HepG2 (cell line): ENCODE data around the gene SEMA3F. TPM values are rescaled to one million over a fixed set of nuclear protein-coding genes. Genes with fewer than 3 reads are reported as not detected.

Experiments used
- CENPX ChIP-seq: sonication (generic); formaldehyde crosslinking; IDR thresholded peaks from 2 replicates; pipeline ENCODE4 v1.9.0; 2021; ENCODE audit warnings: mild to moderate bottlenecking, missing genetic modification reagents, moderate library complexity
- HMGA1 ChIP-seq: sonication (generic); formaldehyde crosslinking; conservative IDR thresholded peaks from 2 replicates; pipeline ENCODE4 v1.4.0; 2020; ENCODE audit warnings: missing genetic modification reagents
- KMT2A ChIP-seq: sonication (generic); formaldehyde crosslinking; IDR thresholded peaks from 2 replicates; pipeline ENCODE4 v1.4.0; 2020; ENCODE audit warnings: missing genetic modification reagents
- MTF1 ChIP-seq: sonication (generic); formaldehyde crosslinking; IDR thresholded peaks from 2 replicates; pipeline ENCODE4 v1.5.0; 2020; ENCODE audit warnings: missing genetic modification reagents
- PAX8 ChIP-seq: sonication (generic); formaldehyde crosslinking; IDR thresholded peaks from 2 replicates; pipeline ENCODE4 v1.8.0; 2022; ENCODE audit warnings: mild to moderate bottlenecking, missing genetic modification reagents, borderline replicate concordance
- RFX5 ChIP-seq: IDR thresholded peaks from 2 replicates; pipeline ENCODE4 v1.6.1; 2011; ENCODE audit warnings: low read depth, low read length, improper control_type of control experiment
- SPEN ChIP-seq: sonication (generic); formaldehyde crosslinking; IDR thresholded peaks from 2 replicates; pipeline ENCODE4 v1.5.1; 2020; ENCODE audit warnings: low read depth, mild to moderate bottlenecking, missing genetic modification reagents
- TEAD3 ChIP-seq: optimal IDR thresholded peaks from 2 replicates; pipeline ENCODE3; 2016; ENCODE audit warnings: borderline replicate concordance
- ZFY ChIP-seq: sonication (generic); formaldehyde crosslinking; IDR thresholded peaks from 2 replicates; pipeline ENCODE4 v1.4.0; 2020; ENCODE audit warnings: missing genetic modification reagents
- ZMYM2 ChIP-seq: sonication (generic); formaldehyde crosslinking; IDR thresholded peaks from 2 replicates; pipeline ENCODE4 v1.8.0; 2022; ENCODE audit warnings: mild to moderate bottlenecking, missing genetic modification reagents
- ZMYM3 ChIP-seq: sonication (generic); formaldehyde crosslinking; IDR thresholded peaks from 2 replicates; pipeline ENCODE4 v1.5.1; 2020; ENCODE audit warnings: mild to moderate bottlenecking, missing genetic modification reagents
- ZNF382 ChIP-seq: sonication (generic); formaldehyde crosslinking; IDR thresholded peaks from 2 replicates; pipeline ENCODE4 v1.5.0; 2020; ENCODE audit warnings: missing genetic modification reagents, mild to moderate bottlenecking, borderline replicate concordance
- ZNF556 ChIP-seq: sonication (generic); formaldehyde crosslinking; IDR thresholded peaks from 2 replicates; pipeline ENCODE4 v1.4.0; 2020; ENCODE audit warnings: mild to moderate bottlenecking, missing genetic modification reagents, borderline replicate concordance
- ZNF777 ChIP-seq: sonication (generic); formaldehyde crosslinking; IDR thresholded peaks from 2 replicates; pipeline ENCODE4 v1.4.0; 2020; ENCODE audit warnings: missing genetic modification reagents
- polyA plus RNA-seq, 8 experiments: library from polyadenylated mRNA; depleted of rRNA in 3 of 8; stranded (reverse) in 7 of 8; unstranded in 1 of 8; fragments of >200 nt; fragmentation: Illumina TruSeq in 4 of 8; extraction: Trizol in 4 of 8; gene quantifications; 2 replicates each; pipeline versions ENCODE4 v1.2.1 to v1.2.3, GENCODE V29; 2011 to 2016; ENCODE audit warnings: low read depth in 4 of 8, missing spikeins in 1 of 8, mixed read lengths in 1 of 8; ENCODE audit not compliant: insufficient read depth in 1 of 8
- total RNA-seq, 5 experiments: library from RNA; depleted of rRNA; stranded (reverse); fragments of >200 nt; fragmentation: Illumina TruSeq; extraction: Trizol; gene quantifications; 2 replicates each; pipeline ENCODE4 v1.2.3, GENCODE V29; 2016; ENCODE audit warnings: low read depth in 1 of 5
- TF ChIP-seq, protein P1 (sequence below): sonication (generic); formaldehyde crosslinking; conservative IDR thresholded peaks from 2 replicates; pipeline ENCODE4 v1.8.0; 2022; ENCODE audit warnings: missing genetic modification reagents
- TF ChIP-seq, protein P2 (sequence below), 2 experiments: sonication (generic) in 1 of 2; formaldehyde crosslinking in 1 of 2; IDR thresholded peaks; 2 replicates each; pipeline versions ENCODE4 v1.5.1 to v1.6.1; 2011 to 2020; ENCODE audit warnings: borderline replicate concordance in 1 of 2, low read depth in 1 of 2, low read length in 1 of 2, mild to moderate bottlenecking in 1 of 2, missing genetic modification reagents in 1 of 2, moderate library complexity in 1 of 2
- TF ChIP-seq, protein P3 (sequence below): sonication (generic); formaldehyde crosslinking; IDR thresholded peaks from 2 replicates; pipeline ENCODE4 v1.4.0; 2020; ENCODE audit warnings: missing genetic modification reagents, borderline replicate concordance
- TF ChIP-seq, protein P4 (sequence below): sonication (generic); formaldehyde crosslinking; IDR thresholded peaks from 2 replicates; pipeline ENCODE4 v1.8.1; 2023; ENCODE audit warnings: mild to moderate bottlenecking, missing genetic modification reagents

The SEMA3F gene
- total and polyA plus RNA-seq, 2 of the 13 experiments (the other 11 are each of a cell fraction or from before 2014, with no cell fraction given) = 7.6 to 17.2 TPM

DNA sequence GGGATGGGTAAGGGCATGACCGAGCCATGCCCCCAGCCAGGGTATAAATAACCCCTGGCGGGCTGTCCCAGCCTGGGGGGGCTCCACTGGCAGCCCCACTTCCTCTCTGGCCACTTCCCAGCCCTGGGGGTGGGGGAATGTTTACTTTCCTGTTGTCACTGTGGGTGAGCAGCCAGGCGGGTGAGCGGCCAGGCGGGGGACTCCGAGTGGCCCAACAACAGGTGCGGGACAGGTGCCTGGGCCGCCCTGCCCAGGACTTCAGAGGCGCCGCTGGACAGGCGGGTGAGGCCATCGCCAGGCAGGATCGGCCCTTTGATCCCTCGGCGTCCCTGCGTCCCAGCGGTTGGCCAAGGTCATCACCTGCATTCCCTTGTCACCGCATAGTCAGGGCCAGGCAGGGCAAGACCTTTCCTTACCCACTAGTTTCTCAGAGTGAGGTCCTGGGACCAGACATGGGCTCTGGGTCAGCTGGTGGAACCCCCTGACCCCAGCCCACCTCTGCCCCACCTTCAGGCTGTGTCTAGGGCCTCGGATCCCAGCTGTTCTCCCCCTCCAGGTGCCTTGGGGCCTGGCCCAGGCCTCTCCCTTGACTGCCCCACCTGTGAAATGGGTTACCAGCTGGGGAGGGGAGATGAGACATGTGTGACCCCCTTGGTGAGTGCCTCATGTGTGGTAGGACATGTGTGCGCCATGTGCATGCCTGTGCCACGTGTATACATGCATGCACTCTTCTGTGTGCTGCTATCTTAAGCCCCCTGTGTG lies 16.6 kb downstream of the SEMA3F start (continued):
- TF ChIP-seq, protein P1, sequence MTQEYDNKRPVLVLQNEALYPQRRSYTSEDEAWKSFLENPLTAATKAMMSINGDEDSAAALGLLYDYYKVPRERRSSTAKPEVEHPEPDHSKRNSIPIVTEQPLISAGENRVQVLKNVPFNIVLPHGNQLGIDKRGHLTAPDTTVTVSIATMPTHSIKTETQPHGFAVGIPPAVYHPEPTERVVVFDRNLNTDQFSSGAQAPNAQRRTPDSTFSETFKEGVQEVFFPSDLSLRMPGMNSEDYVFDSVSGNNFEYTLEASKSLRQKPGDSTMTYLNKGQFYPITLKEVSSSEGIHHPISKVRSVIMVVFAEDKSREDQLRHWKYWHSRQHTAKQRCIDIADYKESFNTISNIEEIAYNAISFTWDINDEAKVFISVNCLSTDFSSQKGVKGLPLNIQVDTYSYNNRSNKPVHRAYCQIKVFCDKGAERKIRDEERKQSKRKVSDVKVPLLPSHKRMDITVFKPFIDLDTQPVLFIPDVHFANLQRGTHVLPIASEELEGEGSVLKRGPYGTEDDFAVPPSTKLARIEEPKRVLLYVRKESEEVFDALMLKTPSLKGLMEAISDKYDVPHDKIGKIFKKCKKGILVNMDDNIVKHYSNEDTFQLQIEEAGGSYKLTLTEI = no peak
- TF ChIP-seq PAX8 (0 out of 2 replicates have a peak, but pooled peaks have one; percentile 20), ZMYM2 (peak; percentile 93), TEAD3 (CRISPR knock-in tag) (peak; percentile 99), HMGA1 (CRISPR knock-in tag) (no peak), CENPX (CRISPR knock-in tag) (no peak), KMT2A (CRISPR knock-in tag) (peak; percentile 76), MTF1 (CRISPR knock-in tag) (no peak), SPEN (CRISPR knock-in tag) (peak; percentile 96), ZFY (CRISPR knock-in tag) (peak; percentile 58; the same call in 1 of the 2 replicates), ZNF556 (CRISPR knock-in tag) (peak; percentile 96; the same call in 1 of the 2 replicates), ZNF777 (CRISPR knock-in tag) (no peak), ZNF382 (CRISPR knock-in tag) (no peak), RFX5 (no peak), ZMYM3 (CRISPR knock-in tag) (peak; percentile 95)
- TF ChIP-seq, protein P2, sequence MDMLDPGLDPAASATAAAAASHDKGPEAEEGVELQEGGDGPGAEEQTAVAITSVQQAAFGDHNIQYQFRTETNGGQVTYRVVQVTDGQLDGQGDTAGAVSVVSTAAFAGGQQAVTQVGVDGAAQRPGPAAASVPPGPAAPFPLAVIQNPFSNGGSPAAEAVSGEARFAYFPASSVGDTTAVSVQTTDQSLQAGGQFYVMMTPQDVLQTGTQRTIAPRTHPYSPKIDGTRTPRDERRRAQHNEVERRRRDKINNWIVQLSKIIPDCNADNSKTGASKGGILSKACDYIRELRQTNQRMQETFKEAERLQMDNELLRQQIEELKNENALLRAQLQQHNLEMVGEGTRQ (IDR thresholded peaks at IDR 0.05; ENCODE audit: low read depth, low read length) = no peak
- TF ChIP-seq, protein P2 (CRISPR knock-in tag; IDR thresholded peaks at IDR 0.05; ENCODE audit: borderline replicate concordance) = no peak
- TF ChIP-seq, protein P3, sequence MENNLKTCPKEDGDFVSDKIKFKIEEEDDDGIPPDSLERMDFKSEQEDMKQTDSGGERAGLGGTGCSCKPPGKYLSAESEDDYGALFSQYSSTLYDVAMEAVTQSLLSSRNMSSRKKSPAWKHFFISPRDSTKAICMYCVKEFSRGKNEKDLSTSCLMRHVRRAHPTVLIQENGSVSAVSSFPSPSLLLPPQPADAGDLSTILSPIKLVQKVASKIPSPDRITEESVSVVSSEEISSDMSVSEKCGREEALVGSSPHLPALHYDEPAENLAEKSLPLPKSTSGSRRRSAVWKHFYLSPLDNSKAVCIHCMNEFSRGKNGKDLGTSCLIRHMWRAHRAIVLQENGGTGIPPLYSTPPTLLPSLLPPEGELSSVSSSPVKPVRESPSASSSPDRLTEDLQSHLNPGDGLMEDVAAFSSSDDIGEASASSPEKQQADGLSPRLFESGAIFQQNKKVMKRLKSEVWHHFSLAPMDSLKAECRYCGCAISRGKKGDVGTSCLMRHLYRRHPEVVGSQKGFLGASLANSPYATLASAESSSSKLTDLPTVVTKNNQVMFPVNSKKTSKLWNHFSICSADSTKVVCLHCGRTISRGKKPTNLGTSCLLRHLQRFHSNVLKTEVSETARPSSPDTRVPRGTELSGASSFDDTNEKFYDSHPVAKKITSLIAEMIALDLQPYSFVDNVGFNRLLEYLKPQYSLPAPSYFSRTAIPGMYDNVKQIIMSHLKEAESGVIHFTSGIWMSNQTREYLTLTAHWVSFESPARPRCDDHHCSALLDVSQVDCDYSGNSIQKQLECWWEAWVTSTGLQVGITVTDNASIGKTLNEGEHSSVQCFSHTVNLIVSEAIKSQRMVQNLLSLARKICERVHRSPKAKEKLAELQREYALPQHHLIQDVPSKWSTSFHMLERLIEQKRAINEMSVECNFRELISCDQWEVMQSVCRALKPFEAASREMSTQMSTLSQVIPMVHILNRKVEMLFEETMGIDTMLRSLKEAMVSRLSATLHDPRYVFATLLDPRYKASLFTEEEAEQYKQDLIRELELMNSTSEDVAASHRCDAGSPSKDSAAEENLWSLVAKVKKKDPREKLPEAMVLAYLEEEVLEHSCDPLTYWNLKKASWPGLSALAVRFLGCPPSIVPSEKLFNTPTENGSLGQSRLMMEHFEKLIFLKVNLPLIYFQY (CRISPR knock-in tag) = peak; percentile 99
- TF ChIP-seq, protein P4, sequence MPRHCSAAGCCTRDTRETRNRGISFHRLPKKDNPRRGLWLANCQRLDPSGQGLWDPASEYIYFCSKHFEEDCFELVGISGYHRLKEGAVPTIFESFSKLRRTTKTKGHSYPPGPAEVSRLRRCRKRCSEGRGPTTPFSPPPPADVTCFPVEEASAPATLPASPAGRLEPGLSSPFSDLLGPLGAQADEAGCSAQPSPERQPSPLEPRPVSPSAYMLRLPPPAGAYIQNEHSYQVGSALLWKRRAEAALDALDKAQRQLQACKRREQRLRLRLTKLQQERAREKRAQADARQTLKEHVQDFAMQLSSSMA (CRISPR knock-in tag) = peak; percentile 75
